ENCODE measurements around the gene LRBA. TPM values are rescaled to one million over a fixed set of nuclear protein-coding genes. Genes with fewer than 3 reads are reported as not detected.

LRBA gene
- total RNA-seq, 6 experiments from 2014 or later: 13.6 to 17.6 (median 15.0) TPM

- peaks cover 21% of the 10 kb centered on the region for H3K36me3 Mint-ChIP-seq (ENCODE audit: low read depth)
- no peak overlapping the region for H3K4me3 Mint-ChIP-seq
- DNase-seq: no peak
- no peak for TF ChIP-seq CTCF (IDR thresholded peaks at IDR 0.05)
- no peaks in the 10 kb centered on the region for H3K27me3 Mint-ChIP-seq (ENCODE audit: insufficient read depth)
- H3K4me1 Mint-ChIP-seq (ENCODE audit: low read depth): no peaks in the 10 kb centered on the region
- H3K9me3 Mint-ChIP-seq: no peaks in the 10 kb centered on the region
- H3K27ac Mint-ChIP-seq: no peak overlapping the region
Observed at GRCh38 chr4:150874338-150875226, 140.5 kb downstream of the LRBA start.

DNA sequence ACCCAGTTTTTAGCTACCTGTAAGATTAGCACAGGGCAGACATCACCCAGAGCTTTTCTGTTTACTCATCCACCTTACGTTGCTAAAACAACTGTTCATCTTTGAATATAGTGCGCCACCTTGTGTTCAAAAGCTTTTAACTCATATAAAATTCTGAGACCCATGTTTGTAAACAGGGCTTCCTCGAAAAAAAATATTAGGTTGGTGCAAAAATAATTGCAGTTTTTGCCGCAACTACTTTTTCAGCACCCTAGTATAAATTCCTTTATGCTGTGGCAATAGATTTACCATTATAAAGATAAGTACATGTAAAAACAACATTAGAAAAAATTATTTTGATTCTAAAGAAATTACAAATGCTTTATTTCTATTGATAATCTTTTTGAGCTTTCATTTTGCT is 147.9 kb downstream of the LRBA start:
- H3K27ac Mint-ChIP-seq: no peak overlapping the region
- no peaks in the 10 kb centered on the region for H3K36me3 Mint-ChIP-seq (ENCODE audit: low read depth)
- no peak overlapping the region for H3K4me3 Mint-ChIP-seq
- no peaks in the 10 kb centered on the region for H3K9me3 Mint-ChIP-seq
- TF ChIP-seq CTCF (IDR thresholded peaks at IDR 0.05): peak; percentile 89
- no peaks in the 10 kb centered on the region for H3K27me3 Mint-ChIP-seq (ENCODE audit: insufficient read depth)
- DNase-seq: peak; percentile 82
- no peaks in the 10 kb centered on the region for H3K4me1 Mint-ChIP-seq (ENCODE audit: low read depth)

GRCh38 chr4:150863456-150863855 is 151.6 kb downstream of the LRBA start:
- no peak for TF ChIP-seq CTCF (IDR thresholded peaks at IDR 0.05)
- no peak overlapping the region for H3K27ac Mint-ChIP-seq
- H3K9me3 Mint-ChIP-seq: no peaks in the 10 kb centered on the region
- no peaks in the 10 kb centered on the region for H3K36me3 Mint-ChIP-seq (ENCODE audit: low read depth)
- no peak for DNase-seq
- no peak overlapping the region for H3K4me3 Mint-ChIP-seq
- H3K27me3 Mint-ChIP-seq (ENCODE audit: insufficient read depth): no peaks in the 10 kb centered on the region
- H3K4me1 Mint-ChIP-seq (ENCODE audit: low read depth): no peaks in the 10 kb centered on the region

- no peak for TF ChIP-seq CTCF (IDR thresholded peaks at IDR 0.05)
- no peaks in the 10 kb centered on the region for H3K27me3 Mint-ChIP-seq (ENCODE audit: insufficient read depth)
- H3K9me3 Mint-ChIP-seq: no peaks in the 10 kb centered on the region
- H3K27ac Mint-ChIP-seq: no peak overlapping the region
- no peaks in the 10 kb centered on the region for H3K36me3 Mint-ChIP-seq (ENCODE audit: low read depth)
- H3K4me1 Mint-ChIP-seq (ENCODE audit: low read depth): no peaks in the 10 kb centered on the region
- DNase-seq: no peak
- no peak overlapping the region for H3K4me3 Mint-ChIP-seq
Observed at GRCh38 chr4:150862829-150863228, 152.3 kb downstream of the LRBA start.

DNA sequence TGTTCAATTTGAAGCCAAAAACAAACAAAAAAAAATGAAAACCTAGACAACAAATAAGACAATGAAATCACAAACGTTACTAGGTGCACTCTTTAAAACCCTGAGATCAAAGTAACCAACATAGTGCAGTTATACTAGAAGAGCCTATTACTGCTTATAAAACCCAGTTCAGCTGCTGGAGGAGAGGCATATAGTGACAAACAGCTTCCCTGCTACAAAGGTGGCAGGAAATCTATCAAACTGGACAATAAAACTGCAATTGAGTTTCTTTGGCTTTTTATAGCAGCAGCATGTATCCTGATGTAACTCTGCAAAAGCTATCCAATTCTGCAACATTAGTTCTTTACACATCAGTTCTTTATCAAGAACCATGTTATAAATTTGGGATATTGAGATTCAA is 155.6 kb downstream of the LRBA start:
- DNase-seq: no peak
- H3K36me3 Mint-ChIP-seq (ENCODE audit: low read depth): no peaks in the 10 kb centered on the region
- H3K4me3 Mint-ChIP-seq: no peak overlapping the region
- no peak overlapping the region for H3K27ac Mint-ChIP-seq
- H3K4me1 Mint-ChIP-seq (ENCODE audit: low read depth): no peaks in the 10 kb centered on the region
- no peaks in the 10 kb centered on the region for H3K9me3 Mint-ChIP-seq
- no peaks in the 10 kb centered on the region for H3K27me3 Mint-ChIP-seq (ENCODE audit: insufficient read depth)
- TF ChIP-seq CTCF (IDR thresholded peaks at IDR 0.05): no peak

Measured in HFFc6 (cell line).